ENCODE results near the gene IFT57.
"Not testable (repeated sequence)": the region's sequence is repeated elsewhere in the genome, so short reads cannot be mapped to it uniquely, and the experiment has no call there.

The IFT57 gene

DNA sequence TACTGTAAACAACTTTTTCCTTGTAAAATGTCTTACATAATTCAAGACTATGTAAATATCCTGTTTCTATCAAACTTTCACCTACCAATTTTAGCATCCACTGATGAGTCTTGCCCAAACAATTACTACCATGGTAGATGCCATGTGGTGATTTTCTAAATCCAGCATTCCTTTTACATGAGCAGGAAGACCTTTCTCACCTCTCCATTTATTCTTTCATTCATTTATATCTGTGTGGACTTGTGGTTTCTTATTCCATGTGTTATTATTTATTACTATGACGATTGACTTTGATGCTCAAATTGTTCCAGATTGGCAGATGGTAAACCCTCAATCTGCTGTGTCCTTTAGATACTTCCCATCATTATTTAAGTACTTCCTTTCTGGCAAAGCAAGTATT lies 62.4 kb downstream of the IFT57 start:
- DNase-seq (ENCODE audit: low read depth), result peak; percentile 71

DNA sequence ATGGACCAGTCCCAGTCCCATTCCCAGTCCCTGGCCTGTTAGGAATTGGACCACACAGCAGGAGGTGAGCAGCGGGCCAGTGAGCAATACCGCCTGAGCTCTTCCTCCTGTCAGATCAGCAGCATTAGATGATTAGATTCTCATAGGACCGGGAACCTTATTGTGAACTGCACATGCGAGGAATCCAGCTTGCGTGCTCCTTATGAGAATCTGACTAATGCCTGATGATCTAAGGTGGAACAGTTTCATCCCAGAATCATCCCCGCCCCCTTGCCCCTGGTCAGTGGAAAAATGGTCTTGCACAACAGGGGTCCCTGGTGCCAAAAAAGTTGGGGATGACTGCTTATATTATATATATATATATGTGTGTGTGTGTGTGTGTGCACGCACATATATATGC lies 63.1 kb downstream of the IFT57 start:
- DNase-seq (ENCODE audit: low read depth), result peak; percentile 26

DNA sequence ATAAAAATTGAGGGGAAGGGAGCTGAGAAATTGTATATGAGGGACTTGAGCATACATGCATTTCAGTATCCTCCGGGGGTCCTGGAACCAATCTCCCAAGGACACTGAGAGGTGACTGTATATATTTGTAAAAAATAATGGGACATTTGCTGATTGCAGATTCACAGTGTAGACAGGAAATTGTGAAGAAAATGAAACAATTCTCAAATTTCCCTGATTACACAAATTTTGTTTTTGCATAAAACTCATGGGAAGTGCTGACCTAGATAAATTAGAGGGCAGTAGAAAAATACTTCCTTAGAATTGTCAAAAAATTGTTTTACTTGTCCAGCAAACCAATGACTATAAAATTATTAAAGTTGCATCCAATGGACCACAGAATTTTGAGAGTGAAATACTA lies 64.0 kb downstream of the IFT57 start:
- no peak for DNase-seq (ENCODE audit: low read depth)

DNA sequence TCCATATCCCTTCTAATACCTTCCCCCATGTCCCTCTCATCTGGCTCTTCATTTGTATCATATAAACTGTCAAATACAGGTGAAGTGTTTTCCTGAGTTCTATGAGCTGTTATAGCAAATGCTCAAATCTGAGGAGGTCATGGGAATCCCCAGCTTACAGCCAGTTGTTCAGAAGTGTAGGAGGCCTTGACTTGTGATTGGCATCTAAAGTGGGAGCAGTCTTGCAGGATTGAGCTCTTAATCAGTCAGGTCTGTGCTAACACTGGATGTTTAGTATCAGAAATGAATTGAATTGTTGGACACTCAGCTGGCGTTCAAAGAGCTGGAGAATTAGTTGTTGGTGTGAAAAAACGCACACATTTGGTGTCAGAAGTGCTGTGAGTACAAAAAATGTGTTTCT lies 65.0 kb downstream of the IFT57 start:
- DNase-seq (ENCODE audit: low read depth), result no peak

DNA sequence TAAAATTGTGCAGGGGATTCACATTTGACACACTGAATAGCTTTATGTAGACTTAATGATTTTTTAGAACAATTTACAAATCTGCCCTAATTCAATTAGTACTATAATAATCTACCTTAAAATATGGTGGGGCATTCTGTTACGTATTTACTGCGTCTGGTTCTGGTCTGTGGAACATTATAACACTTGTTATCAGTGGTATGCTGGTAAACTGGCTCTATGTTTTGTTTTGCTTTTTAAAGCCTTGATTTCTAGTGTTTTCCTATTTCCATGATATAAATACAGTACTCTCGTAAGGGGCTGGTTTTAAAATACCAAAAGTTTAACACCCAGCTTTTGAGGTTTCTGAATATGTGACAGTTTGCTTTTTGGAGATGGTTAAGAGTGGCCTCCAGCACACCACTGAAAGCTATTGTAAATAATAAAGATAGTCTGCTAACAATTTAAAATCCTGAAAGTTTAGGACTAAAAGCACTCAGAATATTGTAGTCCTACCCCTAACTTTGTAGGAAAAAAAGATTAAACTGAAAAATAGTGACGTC lies 65.8 kb downstream of the IFT57 start:
- DNase-seq (ENCODE audit: low read depth), result no peak

DNA sequence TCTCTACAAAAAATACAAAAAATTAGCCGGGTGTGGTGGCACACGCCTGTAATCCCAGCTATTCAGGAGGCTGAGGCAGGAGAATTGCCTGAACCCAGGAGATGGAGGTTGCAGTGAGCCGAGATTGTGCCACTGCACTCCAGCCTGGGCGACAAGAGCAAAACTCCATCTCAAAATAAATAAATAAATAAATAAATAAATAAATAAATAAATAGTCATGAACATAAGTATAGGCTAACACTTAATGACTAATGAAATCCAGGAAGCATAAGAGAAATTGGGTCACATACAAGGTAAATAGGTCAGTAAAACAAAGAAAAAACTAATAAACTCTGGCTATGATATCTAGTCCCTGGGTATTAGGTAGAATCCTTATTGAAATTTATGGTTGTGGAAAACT lies 66.6 kb downstream of the IFT57 start:
- not testable (repeated sequence) for DNase-seq (ENCODE audit: low read depth)

DNA sequence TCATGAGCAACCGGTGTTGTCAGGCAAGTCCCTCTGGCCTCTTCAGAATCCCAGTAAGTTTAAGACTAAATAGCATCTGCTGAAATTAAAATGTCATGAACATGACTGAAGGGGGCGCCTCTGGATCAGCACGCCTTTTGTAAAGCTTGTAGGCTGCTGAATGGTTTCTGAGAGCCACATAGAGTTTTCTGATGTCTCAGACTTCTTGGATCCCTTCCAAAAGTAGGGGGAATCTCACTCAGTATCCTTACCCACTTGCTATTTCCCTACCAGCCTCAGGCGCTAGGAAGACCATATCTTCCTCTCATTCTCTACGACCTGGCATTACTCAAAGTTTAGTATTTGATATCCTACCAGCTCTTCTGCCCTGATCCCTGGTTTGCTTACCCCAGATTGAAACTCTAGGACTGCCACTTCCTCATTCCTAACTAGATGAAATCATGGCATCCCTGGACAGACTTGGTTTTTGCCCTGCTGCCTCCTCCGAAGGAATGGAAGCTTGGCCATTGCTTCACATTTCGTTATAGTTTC lies 68.7 kb downstream of the IFT57 start:
- DNase-seq (ENCODE audit: low read depth), result peak; percentile 74

DNA sequence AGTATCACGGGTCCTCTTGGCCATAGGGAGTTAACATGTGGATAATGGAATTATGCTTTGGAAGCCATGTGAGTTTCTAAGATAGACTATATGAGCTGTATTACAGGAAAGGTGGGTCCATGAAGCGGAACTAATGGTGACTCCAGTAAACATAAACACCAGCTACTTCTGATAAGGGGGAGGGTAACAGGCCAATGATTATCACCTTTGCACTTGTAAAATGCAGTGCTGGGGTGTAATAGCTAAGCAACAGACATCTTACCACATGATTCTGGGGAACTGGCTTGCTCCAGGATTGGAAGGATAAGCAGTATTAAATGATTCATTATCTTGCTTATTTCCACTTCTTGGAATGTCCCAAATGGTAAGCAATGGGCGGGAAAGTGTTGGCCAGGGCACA lies 70.0 kb downstream of the IFT57 start:
- DNase-seq (ENCODE audit: low read depth), result no peak

DNA sequence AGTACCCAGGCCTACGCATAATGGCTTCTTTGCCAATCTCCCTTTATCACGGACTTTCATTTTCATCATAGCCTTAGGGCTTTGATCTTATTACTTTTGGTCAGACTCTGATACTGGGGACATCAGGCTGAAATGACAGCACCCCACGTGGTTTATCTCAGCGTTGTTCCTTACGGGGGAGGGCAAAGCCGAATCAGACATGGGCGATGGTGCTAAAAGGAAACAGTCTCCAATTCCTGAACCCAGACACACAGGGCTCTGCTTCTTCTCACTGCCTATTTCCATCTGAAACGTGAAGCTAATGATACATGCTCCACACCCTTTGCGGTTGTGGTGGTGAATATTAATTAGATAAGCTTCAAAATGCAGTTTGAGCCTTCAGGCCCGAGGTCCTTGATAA lies 72.0 kb downstream of the IFT57 start:
- DNase-seq (ENCODE audit: low read depth), result no peak

DNA sequence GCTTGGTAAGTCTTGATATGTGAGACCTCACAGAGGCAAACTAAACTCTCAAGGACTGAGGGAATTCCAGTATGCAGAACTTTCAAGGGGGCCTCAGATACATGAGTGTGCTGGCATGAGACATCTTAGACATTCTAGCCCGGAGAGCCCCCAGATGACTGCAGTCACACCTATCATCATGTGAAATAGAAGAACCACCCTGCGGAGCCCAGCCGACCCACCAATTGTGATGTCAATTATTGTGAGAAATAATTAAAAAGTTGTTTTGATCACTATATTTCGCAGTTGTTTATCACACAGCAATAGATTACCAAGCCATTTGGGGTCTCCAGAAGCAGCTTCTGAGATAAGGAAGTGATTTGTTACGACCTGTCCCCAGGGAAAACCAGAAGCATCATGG lies 76.1 kb downstream of the IFT57 start:
- no peak for DNase-seq (ENCODE audit: low read depth)

DNA sequence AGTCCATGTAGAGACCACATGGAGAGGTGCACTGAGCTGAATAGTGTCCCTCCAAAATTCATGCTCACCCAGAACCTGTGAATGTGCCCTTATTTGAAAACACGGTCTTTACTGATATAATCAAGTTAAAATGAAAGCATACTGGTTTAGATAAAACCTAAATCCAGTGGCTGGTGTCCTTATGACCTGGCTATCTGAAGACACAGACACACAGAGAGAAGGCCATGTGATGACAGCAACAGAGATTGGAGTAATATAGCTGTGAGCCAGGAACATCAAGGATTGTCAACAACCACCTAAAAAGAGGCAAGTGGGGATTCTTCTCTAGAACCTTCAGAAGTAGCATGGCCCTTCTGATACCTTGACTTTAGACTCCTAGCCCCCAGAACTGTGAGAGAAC lies 76.6 kb downstream of the IFT57 start:
- no peak for DNase-seq (ENCODE audit: low read depth)

DNA sequence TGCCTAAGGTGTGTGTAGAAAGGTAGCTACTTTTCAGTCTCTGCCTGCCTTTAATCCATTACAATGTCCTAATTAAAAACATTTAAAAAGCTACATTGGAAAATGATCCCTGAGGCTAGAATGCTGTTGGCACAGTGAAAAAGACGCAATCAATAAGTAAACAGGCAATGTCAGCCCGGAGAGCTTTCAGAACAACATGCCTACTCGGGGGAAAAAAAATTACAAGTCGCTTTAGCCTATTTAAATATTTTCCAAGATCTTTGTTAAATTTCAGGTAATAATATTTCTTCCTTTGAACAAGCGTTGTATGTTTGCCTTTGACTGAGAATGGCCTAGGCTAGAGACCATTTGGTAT lies 84.8 kb downstream of the IFT57 start:
- DNase-seq (ENCODE audit: low read depth), result no peak

DNA sequence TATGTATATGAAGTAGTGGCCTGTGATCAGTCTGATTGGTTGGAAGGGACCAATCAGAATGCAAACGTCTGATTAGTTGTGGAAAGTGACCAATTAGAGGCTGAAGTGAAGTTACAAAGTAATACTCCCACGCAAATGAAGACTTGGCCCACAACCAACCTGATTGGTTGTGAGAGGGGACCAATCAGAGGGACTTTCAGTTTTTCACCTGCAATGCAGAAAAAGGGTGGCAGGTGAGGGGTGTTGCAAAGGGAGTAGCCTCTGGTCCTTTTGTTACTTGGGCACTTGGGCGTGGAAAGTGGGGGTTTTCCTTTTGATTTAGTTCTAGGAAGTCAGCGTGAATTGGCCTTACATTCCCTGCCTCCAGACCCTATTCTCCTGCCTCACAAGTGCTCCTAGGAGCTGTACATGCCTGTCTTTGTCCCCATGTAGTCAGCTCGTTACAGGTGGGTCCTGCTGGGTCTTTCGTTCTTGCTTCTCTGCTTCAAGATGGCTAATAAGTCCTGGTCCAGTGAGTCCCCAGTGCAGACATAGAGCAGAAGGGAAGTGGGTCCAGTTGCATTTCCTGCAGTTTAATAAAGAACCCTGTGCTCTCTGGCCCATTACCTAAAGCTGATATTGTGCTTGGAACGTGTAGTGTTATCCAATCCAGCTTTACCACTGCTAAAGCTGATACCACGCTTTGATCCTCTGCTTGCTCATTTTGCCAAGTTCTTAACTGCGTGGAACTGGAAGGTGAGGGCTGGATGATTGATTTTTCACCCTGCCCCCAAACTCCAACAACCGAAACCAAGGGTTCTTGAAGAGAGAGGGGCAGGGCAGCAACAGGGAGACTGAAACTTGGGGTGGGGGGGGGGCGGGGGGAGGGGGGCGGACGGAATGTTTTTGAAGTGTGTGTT lies 85.4 kb downstream of the IFT57 start:
- DNase-seq (ENCODE audit: low read depth), result no peak

DNA sequence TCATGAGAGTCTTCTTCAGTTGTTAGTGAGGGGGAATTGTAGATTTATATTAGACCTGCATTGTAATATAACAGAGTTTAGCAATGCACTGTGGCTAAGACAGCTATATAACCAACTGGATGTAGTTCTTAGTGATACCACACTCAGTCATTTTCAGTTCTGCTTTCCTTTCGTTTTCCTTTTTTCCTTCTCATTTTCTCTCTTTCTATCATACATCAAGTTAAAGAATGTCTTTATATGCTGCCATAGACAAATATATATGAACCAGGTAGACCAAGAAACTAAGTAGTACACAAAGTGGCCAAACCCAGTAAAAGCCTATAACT lies 87.7 kb downstream of the IFT57 start:
- DNase-seq (ENCODE audit: low read depth), result no peak

DNA sequence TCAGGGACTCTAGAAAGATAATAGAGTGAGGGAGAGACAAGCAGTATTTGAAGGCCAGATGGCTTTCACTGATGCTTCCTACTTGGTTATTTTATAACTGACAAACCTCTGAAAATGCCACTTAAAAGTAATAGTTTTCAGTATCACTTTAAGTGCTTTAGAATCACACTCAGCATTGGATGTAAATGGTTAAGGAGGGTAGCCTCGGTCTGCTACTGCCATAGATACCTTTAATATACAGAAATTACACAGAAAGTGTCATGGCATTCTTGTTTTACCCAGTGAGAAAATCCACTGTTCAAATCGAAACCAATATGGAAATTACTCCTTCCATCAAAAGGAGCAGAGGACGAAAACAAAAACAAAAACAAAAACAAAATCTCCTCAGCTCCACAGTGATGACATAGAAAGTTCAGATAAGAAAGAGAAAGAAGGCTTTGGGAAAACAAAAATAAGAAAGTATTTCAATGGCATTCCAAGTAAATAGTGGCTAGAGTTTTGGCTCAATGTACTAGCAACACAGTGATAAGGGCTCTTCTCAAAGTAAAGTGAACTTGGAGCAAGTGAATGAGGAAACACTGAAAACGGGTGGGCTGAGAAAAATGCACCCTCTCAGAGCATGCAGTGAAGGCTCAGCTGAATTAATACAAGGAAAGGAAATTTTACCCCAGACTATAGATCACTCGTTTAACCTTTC lies 88.2 kb downstream of the IFT57 start:
- no peak for DNase-seq (ENCODE audit: low read depth)

DNA sequence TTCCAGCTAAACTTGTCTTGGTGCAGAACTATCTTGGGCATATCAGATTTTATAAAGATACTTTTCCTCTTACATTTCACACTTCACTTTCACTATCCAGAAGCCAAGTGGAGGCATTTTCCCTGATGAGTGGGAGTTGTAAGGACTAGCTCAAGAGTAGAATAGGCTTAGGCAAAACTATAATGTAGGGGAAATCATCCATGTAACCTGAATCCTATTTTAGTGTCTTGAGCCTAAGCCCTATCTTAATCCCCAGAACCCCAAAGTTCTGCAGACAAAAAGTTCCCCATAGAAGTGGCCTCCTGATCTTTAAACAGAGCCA lies 89.2 kb downstream of the IFT57 start:
- DNase-seq (ENCODE audit: low read depth), result no peak

DNA sequence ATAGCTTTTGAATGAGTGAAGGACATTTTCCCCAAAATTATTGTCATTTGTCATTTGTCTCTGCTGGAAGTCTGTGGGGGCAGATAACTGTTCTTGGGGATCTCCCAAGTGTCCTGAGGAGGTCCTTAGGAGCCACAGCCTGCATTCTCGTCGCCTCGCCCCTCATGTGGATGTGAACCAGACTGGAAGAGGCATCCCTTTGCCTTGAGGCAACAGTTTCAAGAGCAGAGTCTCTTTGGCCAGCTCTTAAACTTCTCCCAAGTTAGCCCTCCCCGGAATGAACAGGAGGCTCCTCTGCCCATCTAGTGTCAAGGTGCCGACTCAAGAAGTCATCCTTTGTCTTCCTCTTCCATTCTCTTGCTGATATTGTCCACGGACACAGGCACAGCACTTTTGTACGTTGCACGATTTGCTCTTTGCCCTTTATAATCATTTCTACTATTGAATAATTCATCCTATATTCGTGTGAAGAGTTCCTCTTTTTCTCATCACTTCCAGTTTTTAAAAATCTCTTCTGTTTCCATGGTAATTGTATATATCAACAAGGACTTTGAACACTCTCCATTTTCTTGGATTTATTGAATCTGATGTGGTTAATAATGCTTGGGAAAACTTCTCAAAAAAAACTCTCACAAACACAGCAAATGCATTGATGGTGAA lies 90.6 kb downstream of the IFT57 start:
- no peak for DNase-seq (ENCODE audit: low read depth)

DNA sequence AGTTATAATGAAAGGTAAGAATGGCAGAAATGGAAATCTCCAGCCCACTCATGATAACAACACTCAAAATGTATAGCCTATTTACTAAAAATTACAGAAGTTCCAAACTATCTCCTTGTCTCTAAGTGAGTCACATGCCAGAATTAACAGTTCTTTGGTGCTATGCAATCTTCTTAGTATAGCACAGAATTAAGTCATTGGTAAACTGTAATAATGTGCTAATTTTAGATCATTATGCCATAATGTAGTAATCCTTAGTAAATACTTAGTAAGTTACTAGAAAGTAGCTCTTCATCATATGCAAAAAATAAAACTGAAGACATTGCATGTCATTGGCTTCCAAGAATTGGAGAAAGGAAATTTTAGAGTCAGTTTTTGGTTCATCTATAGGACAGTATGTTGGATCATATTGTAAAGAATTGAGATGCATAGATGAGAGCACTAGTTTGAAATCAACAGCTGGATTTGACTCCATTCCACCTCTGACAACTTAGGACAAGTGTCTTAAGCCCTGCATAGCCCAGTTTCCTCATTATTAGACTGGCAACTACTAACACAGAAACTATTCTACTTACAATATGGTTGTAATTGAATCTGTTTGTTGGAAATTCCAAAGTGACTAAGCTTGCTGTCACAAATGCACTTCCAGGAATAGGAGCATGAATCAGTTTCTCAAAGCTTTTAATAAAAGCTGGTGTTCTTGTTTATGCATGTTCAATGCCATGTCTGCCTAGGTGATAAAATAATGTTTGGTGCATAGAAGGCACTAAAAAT lies 91.3 kb downstream of the IFT57 start:
- DNase-seq (ENCODE audit: low read depth), result peak; percentile 90

DNA sequence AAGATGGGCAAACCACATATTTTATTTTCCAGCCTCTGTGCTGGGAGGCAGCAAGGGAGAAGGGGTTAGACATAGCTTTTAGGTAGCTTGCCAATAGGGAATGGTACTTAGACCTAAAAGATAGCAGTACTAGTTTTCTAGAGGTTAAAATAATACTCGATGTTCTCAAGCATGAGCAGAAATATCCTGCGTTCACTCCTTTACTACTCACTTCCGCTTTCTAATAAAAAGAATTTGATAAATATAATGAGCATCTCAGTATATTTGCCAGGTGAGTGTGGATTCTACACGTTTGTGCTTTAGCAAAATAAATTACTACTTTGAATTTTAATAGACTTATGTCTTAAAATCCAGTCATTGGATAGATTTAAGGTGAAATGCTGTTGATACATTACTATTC lies 92.0 kb downstream of the IFT57 start:
- no peak for DNase-seq (ENCODE audit: low read depth)

DNA sequence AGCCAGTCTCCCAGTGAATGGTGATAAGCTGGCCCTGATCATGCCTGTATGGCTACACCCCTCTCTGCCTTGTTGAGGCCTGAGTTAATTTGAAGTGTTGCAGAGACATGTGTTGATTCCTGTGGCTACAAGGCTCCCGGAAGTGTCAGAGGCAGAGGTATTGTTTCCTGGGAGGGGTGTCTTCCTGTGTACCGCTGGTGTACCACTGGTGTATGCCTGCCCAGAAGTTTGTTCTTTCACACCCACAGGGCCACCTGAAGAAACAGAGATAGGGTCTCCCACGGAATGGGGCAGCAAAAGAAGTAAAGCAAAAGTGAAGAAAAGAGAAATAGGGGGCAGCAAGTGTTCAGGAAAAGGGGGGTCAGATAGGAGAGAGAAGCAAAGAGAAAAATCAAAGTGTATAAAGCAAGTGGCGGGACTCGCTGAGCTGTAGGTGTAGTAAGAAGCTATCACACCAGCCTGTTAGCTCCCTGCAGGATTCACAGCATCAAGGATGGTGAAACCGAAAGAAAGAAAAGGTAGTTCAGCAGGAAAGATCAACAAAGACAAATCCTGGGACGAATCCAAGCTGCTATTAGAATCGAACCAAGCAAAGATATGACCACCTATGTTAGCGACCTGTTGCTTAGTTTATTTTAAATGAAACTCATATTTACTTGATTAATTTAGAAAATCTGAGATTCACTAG lies 94.8 kb downstream of the IFT57 start:
- no peak for DNase-seq (ENCODE audit: low read depth)

DNA sequence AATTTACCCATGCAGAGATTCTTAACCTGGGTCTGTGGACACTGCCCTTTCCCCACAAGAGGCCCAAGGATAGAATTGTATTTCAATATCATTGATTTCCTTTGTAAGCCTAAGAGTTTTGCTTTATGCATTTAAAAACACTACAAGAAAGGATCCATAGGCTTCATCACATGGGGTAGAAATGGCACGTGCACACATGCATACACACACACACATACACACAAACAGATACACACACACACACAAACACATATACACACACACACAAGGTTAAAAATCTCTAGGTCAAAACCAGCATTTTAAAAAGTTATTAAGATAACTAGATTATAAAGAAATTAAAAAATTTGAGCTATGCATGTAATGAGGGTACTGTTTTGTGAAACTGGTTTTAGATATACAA lies 95.9 kb downstream of the IFT57 start:
- no peak for DNase-seq (ENCODE audit: low read depth)
